Fibroblast of the aortic adventitia (primary cell): ENCODE results near the gene RNU6-9. TPM values are rescaled to one million over a fixed set of nuclear protein-coding genes. Genes with fewer than 3 reads are reported as not detected.

Experiments used
- DNase-seq: peaks from one replicate; pipeline ENCODE4 v3.0.0-alpha.2; 2010; ENCODE audit warnings: low read depth
- H3K4me3 ChIP-seq: 2 replicates; pipeline ENCODE4 v1.5.1; 2011; ENCODE audit warnings: low read depth, mild to moderate bottlenecking, control low read depth, low read length, moderate library complexity
- CTCF ChIP-seq: IDR thresholded peaks from 2 replicates; pipeline ENCODE4 v1.5.1; 2011; ENCODE audit warnings: mild to moderate bottlenecking, low read length, control low read depth, inconsistent platforms; ENCODE audit not compliant: insufficient read depth
- total RNA-seq: library from RNA; depleted of rRNA; stranded (reverse); fragments of >200 nt; gene quantifications from 2 replicates; pipeline ENCODE4 v1.2.3, GENCODE V29; 2012; ENCODE audit warnings: low replicate concordance

RNU6-9 gene
- total RNA-seq, 1 donor = not detected

- DNase-seq = no peak
- no peak for TF ChIP-seq CTCF
- H3K4me3 ChIP-seq = no peak overlapping the region
Measured at GRCh38 chr19:862581-863314, 30.5 kb upstream of the RNU6-9 start.

- no peak for TF ChIP-seq CTCF
- DNase-seq = no peak
Measured at GRCh38 chr19:863315-863620, 30.0 kb upstream of the RNU6-9 start.

DNA sequence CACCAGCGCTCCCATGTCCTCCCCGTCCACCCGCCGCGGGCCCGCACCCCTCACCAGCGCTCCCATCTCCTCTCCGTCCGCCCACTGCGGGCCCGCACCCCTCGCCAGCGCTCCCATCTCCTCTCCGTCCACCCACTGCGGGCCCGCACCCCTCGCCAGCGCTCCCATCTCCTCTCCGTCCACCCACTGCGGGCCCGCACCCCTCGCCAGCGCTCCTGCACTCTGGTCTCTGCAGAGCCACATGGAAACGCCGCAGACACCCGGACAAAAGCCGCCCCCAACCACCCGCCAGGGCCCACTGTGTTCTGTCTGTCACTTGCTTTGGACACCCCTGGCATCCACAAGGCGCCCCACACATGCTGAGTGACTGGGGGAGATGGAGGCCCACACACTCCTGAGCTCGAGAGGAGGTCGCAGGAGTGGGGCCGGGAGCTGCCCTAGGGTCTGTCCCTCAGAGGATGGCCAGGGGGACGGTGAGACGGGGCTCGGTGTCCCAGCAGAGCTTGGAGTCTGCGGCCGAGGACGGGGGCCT, 26.4 kb upstream of the RNU6-9 start:
- no peak for DNase-seq
- no peak for TF ChIP-seq CTCF
- H3K4me3 ChIP-seq = no peak overlapping the region

More at GRCh38 chr19:863315-863620, 30.0 kb upstream of the RNU6-9 start:
- no peak overlapping the region for H3K4me3 ChIP-seq

DNA sequence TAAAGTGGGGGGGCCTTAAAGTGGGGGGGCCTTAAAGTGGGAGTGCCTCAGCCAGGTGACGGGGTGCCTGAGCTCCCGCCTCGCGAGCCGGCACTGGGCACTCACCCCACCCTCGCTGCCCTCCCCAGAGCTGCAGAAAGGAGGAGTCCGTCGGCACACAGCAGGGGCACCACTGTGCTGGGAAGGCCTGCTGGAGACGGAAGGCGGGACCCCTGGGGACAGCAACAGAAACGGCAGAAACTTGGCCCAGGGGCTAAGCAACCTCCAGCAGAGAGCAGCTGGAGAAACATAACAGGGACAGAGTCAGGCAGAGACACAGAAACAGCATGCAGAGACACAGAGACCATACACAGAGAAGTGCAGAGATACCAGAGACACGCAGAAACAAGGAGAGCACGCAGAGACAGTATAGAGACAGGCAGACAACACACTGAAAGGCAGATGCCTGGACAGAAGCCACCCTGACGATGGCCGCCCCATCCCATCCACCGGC, 25.9 kb upstream of the RNU6-9 start:
- no peak for TF ChIP-seq CTCF
- no peak for DNase-seq
- H3K4me3 ChIP-seq = no peak overlapping the region

DNA sequence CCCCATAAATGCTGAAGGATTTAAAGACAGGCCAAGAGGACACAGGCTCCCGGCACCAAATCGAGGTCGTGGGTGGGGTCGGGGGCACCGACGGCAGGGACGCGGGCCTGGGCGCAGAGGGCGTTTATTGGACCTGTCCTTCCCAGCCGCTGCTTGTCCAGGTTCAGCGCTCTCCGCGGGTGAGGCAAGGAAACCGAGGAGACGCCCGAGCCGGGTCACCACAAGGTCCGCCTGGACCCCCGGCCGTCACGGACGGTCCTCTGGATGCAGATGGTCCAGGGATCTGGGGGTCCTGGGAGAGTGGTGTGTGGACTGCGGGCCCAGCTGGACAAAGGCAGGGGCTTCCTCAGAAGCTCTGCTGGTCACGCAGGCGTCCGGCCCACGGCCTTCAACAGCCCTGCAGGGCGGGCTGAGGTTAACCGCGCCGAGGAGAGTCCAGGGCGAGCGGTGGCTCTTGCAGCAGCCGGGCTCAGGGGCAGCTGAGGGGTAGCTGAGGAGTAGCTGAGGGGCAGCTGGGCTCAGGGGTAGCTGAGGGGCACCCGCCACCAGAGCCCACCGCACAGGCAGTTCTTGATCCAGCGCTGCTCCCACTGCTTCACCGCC, 25.3 kb upstream of the RNU6-9 start:
- H3K4me3 ChIP-seq = no peak overlapping the region

GRCh38 chr19:868458-869244, 24.6 kb upstream of the RNU6-9 start:
- H3K4me3 ChIP-seq = no peak overlapping the region
- no peak for DNase-seq
- no peak for TF ChIP-seq CTCF

More for the DNA sequence above, 25.3 kb upstream of the RNU6-9 start:
- no peak for TF ChIP-seq CTCF
- no peak for DNase-seq
